Measurements from ENCODE around the gene PI4KA.
"Not testable (repeated sequence)": the region's sequence is repeated elsewhere in the genome, so short reads cannot be mapped to it uniquely, and the experiment has no call there.

PI4KA gene

GRCh38 chr22:20773793-20774212 lies 84.8 kb downstream of the PI4KA start, which contains the start of gene SERPIND1:
TSS of gene SERPIND1 (plus strand) at chr22:20774113. CDS start at chr22:20779313, 5,200 bp downstream.
- no peak for DNase-seq

GRCh38 chr22:20771918-20772625 lies 86.5 kb downstream of the PI4KA start:
- DNase-seq: no peak

- DNase-seq: not testable (repeated sequence)
These were observed 89.2 kb downstream of the PI4KA start for GRCh38 chr22:20769496-20769826.

GRCh38 chr22:20766530-20766929 lies 92.1 kb downstream of the PI4KA start:
- DNase-seq: no peak

- no peak for DNase-seq
These were observed 92.7 kb downstream of the PI4KA start for GRCh38 chr22:20765938-20766337.

GRCh38 chr22:20764729-20765128 lies 93.9 kb downstream of the PI4KA start:
- DNase-seq: no peak

GRCh38 chr22:20764471-20764720 lies 94.2 kb downstream of the PI4KA start:
- no peak for DNase-seq

- DNase-seq: no peak
These were observed 94.8 kb downstream of the PI4KA start for GRCh38 chr22:20763630-20764470.

GRCh38 chr22:20762233-20762796 lies 96.3 kb downstream of the PI4KA start:
- no peak for DNase-seq

GRCh38 chr22:20761536-20761935 lies 97.1 kb downstream of the PI4KA start:
- DNase-seq: no peak

- DNase-seq: no peak
These were observed 98.5 kb downstream of the PI4KA start for GRCh38 chr22:20760084-20760483.

- DNase-seq: no peak
These were observed 99.9 kb downstream of the PI4KA start for GRCh38 chr22:20758688-20759087.

- DNase-seq: no peak
These were observed 101.8 kb downstream of the PI4KA start for GRCh38 chr22:20756846-20757245.

- no peak for DNase-seq
These were observed 105.7 kb downstream of the PI4KA start for GRCh38 chr22:20752873-20753272.

- DNase-seq: no peak
These were observed 106.4 kb downstream of the PI4KA start for GRCh38 chr22:20752104-20752741.

- no peak for DNase-seq
These were observed 107.3 kb downstream of the PI4KA start for GRCh38 chr22:20751185-20751851.

- peak; percentile 9 to 11 for DNase-seq
These were observed 108.0 kb downstream of the PI4KA start for GRCh38 chr22:20750461-20751184.

GRCh38 chr22:20749453-20749852 lies 109.2 kb downstream of the PI4KA start:
- DNase-seq: no peak

GRCh38 chr22:20748731-20749428 lies 109.7 kb downstream of the PI4KA start:
- DNase-seq: no peak

GRCh38 chr22:20748082-20748481 lies 110.5 kb downstream of the PI4KA start:
- no peak for DNase-seq

- no peak for DNase-seq
These were observed 111.4 kb downstream of the PI4KA start for GRCh38 chr22:20747223-20747622.
